IMR-90 (cell line): ENCODE data around the gene GSS. TPM values are rescaled to one million over a fixed set of nuclear protein-coding genes. Genes with fewer than 3 reads are reported as not detected.

Source experiments
- ATAC-seq: fragments of 200-7000 bp; cut with Tn5 transposase; 2 replicates; pipeline ENCODE4 v1.9.1; 2020; ENCODE audit warnings: low read depth, mild to moderate bottlenecking, moderate library complexity
- BruUV-seq: library from RNA; stranded (reverse); fragments of 400-500 nt; replicated peaks from 2 replicates; lab custom pipeline; 2021; lab: Mats Ljungman, UMichigan
- CTCF ChIA-PET: fragments of 300-600 bp; formaldehyde crosslinking; extraction: SDS; loops from one replicate; lab custom pipeline; 2021; ENCODE audit warnings: antibody characterized with exemption; lab: Yijun Ruan, JAX
- POLR2A ChIA-PET: fragments of 300-600 bp; sonication (Branson Sonifier 250); formaldehyde crosslinking; loops from one replicate; lab custom pipeline; 2022; ENCODE audit warnings: antibody characterized with exemption; ENCODE audit not compliant: unreplicated experiment; lab: Charles Lee
- DNase-seq: peaks from one replicate; pipeline ENCODE4 v3.0.0; 2013
- H2AFZ ChIP-seq: replicated peaks from 2 replicates; pipeline ENCODE3; 2013; ENCODE audit warnings: low read length, mild to moderate bottlenecking; ENCODE audit not compliant: poor library complexity
- H2AK5ac ChIP-seq: 2 replicates; pipeline ENCODE4 v1.6.1; 2013; ENCODE audit warnings: low read depth, low read length, inconsistent platforms
- H2AK9ac ChIP-seq: replicated peaks from 2 replicates; pipeline ENCODE3; 2013; ENCODE audit warnings: mild to moderate bottlenecking, low read depth, low read length, moderate library complexity; ENCODE audit not compliant: poor library complexity
- H2BK120ac ChIP-seq: 2 replicates; pipeline ENCODE4 v1.6.1; 2013; ENCODE audit warnings: low read depth, low read length, inconsistent platforms
- H2BK15ac ChIP-seq: 3 replicates; pipeline ENCODE4 v1.6.1; 2013; ENCODE audit warnings: low read depth, low read length, inconsistent platforms
- H2BK20ac ChIP-seq: 2 replicates; pipeline ENCODE4 v1.6.1; 2013; ENCODE audit warnings: low read depth, mild to moderate bottlenecking, inconsistent platforms, low read length, moderate library complexity
- H2BK5ac ChIP-seq: 2 replicates; pipeline ENCODE4 v1.6.1; 2013; ENCODE audit warnings: mild to moderate bottlenecking, low read depth, low read length, inconsistent platforms; ENCODE audit not compliant: poor library complexity, severe bottlenecking
- H3K14ac ChIP-seq: replicated peaks from 2 replicates; pipeline ENCODE4 v1.6.1; 2013; ENCODE audit warnings: low read depth, low read length, inconsistent platforms
- H3K18ac ChIP-seq: 2 replicates; pipeline ENCODE4 v1.6.1; 2013; ENCODE audit warnings: low read depth, low read length, control low read depth
- H3K23ac ChIP-seq: 2 replicates; pipeline ENCODE4 v1.6.1; 2013; ENCODE audit warnings: low read depth, low read length, inconsistent platforms
- H3K27ac ChIP-seq: 2 replicates; pipeline ENCODE4 v1.5.1; 2013; ENCODE audit warnings: mild to moderate bottlenecking, control low read depth, low read length; ENCODE audit not compliant: insufficient read depth
- H3K27me3 ChIP-seq: 2 replicates; pipeline ENCODE4 v1.6.1; 2013; ENCODE audit warnings: low read length; ENCODE audit not compliant: control insufficient read depth, insufficient read depth
- H3K36me3 ChIP-seq: 2 replicates; pipeline ENCODE4 v1.6.1; 2013; ENCODE audit warnings: low read length, mixed read lengths; ENCODE audit not compliant: control insufficient read depth, insufficient read depth
- H3K4ac ChIP-seq: 2 replicates; pipeline ENCODE4 v1.6.1; 2013; ENCODE audit warnings: low read depth, low read length, inconsistent platforms
- H3K4me1 ChIP-seq: 2 replicates; pipeline ENCODE4 v1.6.1; 2013; ENCODE audit warnings: low read length, mixed read lengths; ENCODE audit not compliant: control insufficient read depth, insufficient read depth
- H3K4me2 ChIP-seq: 2 replicates; pipeline ENCODE4 v1.6.1; 2013; ENCODE audit warnings: low read depth, mild to moderate bottlenecking, control low read depth, low read length, moderate library complexity
- H3K4me3 ChIP-seq: 2 replicates; pipeline ENCODE4 v1.5.1; 2013; ENCODE audit warnings: low read depth, mild to moderate bottlenecking, control low read depth, low read length, moderate library complexity; ENCODE audit not compliant: insufficient read depth
- H3K56ac ChIP-seq: 2 replicates; pipeline ENCODE4 v1.6.1; 2013; ENCODE audit warnings: low read length, inconsistent platforms; ENCODE audit not compliant: insufficient read depth; ENCODE audit errors: extremely low read depth
- H3K79me1 ChIP-seq, 2 experiments: 2 replicates each; pipeline ENCODE4 v1.6.1; 2013; ENCODE audit warnings: low read length in 2 of 2, inconsistent platforms in 1 of 2, low read depth in 1 of 2
- H3K9ac ChIP-seq: 2 replicates; pipeline ENCODE4 v1.6.1; 2013; ENCODE audit warnings: low read depth, low read length, control low read depth
- H3K9me1 ChIP-seq: 2 replicates; pipeline ENCODE4 v1.6.1; 2013; ENCODE audit warnings: low read length, inconsistent platforms; ENCODE audit not compliant: insufficient read depth
- H3K9me3 ChIP-seq: 2 replicates; pipeline ENCODE4 v1.6.1; 2013; ENCODE audit warnings: low read length; ENCODE audit not compliant: control insufficient read depth, insufficient read depth
- H4K20me1 ChIP-seq: 2 replicates; pipeline ENCODE4 v1.6.1; 2013; ENCODE audit warnings: low read length, inconsistent platforms; ENCODE audit not compliant: insufficient read depth
- H4K5ac ChIP-seq: 2 replicates; pipeline ENCODE4 v1.6.1; 2013; ENCODE audit warnings: mild to moderate bottlenecking, low read depth, low read length, control low read depth
- H4K8ac ChIP-seq, 2 experiments: 2 replicates each; pipeline ENCODE4 v1.6.1; 2013; ENCODE audit warnings: low read depth in 2 of 2, low read length in 2 of 2, control low read depth in 1 of 2, inconsistent platforms in 1 of 2
- H4K91ac ChIP-seq: 2 replicates; pipeline ENCODE4 v1.6.1; 2013; ENCODE audit warnings: low read depth, low read length, inconsistent platforms; ENCODE audit not compliant: insufficient read depth
- BHLHE40 ChIP-seq: fragments of 150-350 bp; IDR thresholded peaks from 2 replicates; pipeline ENCODE4 v1.6.1; 2016; ENCODE audit warnings: mild to moderate bottlenecking, low read depth, low read length
- CHD1 ChIP-seq: IDR thresholded peaks from 2 replicates; pipeline ENCODE4 v1.6.1; 2012; ENCODE audit warnings: low read depth, low read length, improper control_type of control experiment
- ELK1 ChIP-seq: fragments of 150-350 bp; IDR thresholded peaks from 2 replicates; pipeline ENCODE4 v1.6.1; 2016; ENCODE audit warnings: low read depth, mild to moderate bottlenecking, low read length, moderate library complexity, borderline replicate concordance
- FOS ChIP-seq: fragments of 150-350 bp; IDR thresholded peaks from 2 replicates; pipeline ENCODE4 v1.6.1; 2016; ENCODE audit warnings: low read depth, low read length
- MAFK ChIP-seq: IDR thresholded peaks from 2 replicates; pipeline ENCODE4 v1.6.1; 2012; ENCODE audit warnings: low read depth, low read length, improper control_type of control experiment
- MAZ ChIP-seq: IDR thresholded peaks from 2 replicates; pipeline ENCODE4 v1.6.1; 2012; ENCODE audit warnings: low read depth, mild to moderate bottlenecking, low read length, improper control_type of control experiment, moderate library complexity, borderline replicate concordance
- NFE2L2 ChIP-seq: fragments of 150-350 bp; IDR thresholded peaks from 2 replicates; pipeline ENCODE4 v1.6.1; 2016; ENCODE audit warnings: low read depth, mild to moderate bottlenecking, low read length
- POLR2A ChIP-seq: IDR thresholded peaks from 2 replicates; pipeline ENCODE4 v1.6.1; 2012; ENCODE audit warnings: mild to moderate bottlenecking, low read depth, low read length
- RAD21 ChIP-seq: IDR thresholded peaks from 2 replicates; pipeline ENCODE4 v1.6.1; 2012; ENCODE audit warnings: low read length, improper control_type of control experiment
- RCOR1 ChIP-seq: IDR thresholded peaks from 2 replicates; pipeline ENCODE4 v1.6.1; 2012; ENCODE audit warnings: mild to moderate bottlenecking, low read length, improper control_type of control experiment; ENCODE audit not compliant: insufficient replicate concordance
- RFX5 ChIP-seq: IDR thresholded peaks from 2 replicates; pipeline ENCODE4 v1.8.0; 2012; ENCODE audit warnings: low read depth, mild to moderate bottlenecking, low read length, moderate library complexity
- SMC3 ChIP-seq: fragments of 150-350 bp; IDR thresholded peaks from 2 replicates; pipeline ENCODE4 v1.6.1; 2016; ENCODE audit warnings: low read depth, mild to moderate bottlenecking, antibody characterized with exemption, low read length, moderate library complexity
- USF2 ChIP-seq: fragments of 150-350 bp; IDR thresholded peaks from 2 replicates; pipeline ENCODE4 v1.6.1; 2017; ENCODE audit warnings: mild to moderate bottlenecking, antibody characterized with exemption, low read length, low read depth
- whole genome bisulfite sequencing, 2 experiments: methylation state at CpG; one replicate each; pipeline versions ENCODE4 v1.1.5 to v1.1.7; 2013; ENCODE audit warnings: missing lambda C conversion rate in 2 of 2; ENCODE audit not compliant: insufficient read length in 1 of 2; ENCODE audit errors: extremely low coverage in 2 of 2; 5-methylcytosine and 5-hydroxymethylcytosine counted together
- dilution Hi-C: fragments of 300-500 bp; cut with HindIII; formaldehyde crosslinking; loops from one replicate; pipeline ENCODE4 v1.14.3; 2018; ENCODE audit warnings: low sequenced_read_pairs; ENCODE audit not compliant: unreplicated experiment
- in situ Hi-C: fragments of 300-500 bp; cut with MboI; formaldehyde crosslinking; loops from 3 replicates; pipeline ENCODE4 v1.14.3; 2019; ENCODE audit warnings: low sequenced_read_pairs, inconsistent platforms, mixed read lengths
- intact Hi-C: fragments of 100-400 bp; cut with micrococcal nuclease; formaldehyde crosslinking; loops from 2 replicates; pipeline ENCODE4 v1.10.0; 2022
- polyA plus RNA-seq, 3 experiments: library from polyadenylated mRNA; depleted of rRNA; stranded (reverse); fragments of >200 nt; gene quantifications; 2 replicates each; pipeline ENCODE4 v1.2.3, GENCODE V29; 2012; ENCODE audit warnings: low replicate concordance in 1 of 3
- total RNA-seq: library from RNA; depleted of rRNA; stranded (reverse); fragments of >200 nt; gene quantifications from 2 replicates; pipeline ENCODE4 v1.2.3, GENCODE V29; 2012

The GSS gene
- total and polyA plus RNA-seq, 2 of the 4 experiments (the other 2 are of a cell fraction): 73.7 to 90.0 TPM

- no peak overlapping the region for H2BK5ac ChIP-seq
- no peak overlapping the region for H4K91ac ChIP-seq
- H2BK120ac ChIP-seq: no peak overlapping the region
- peak overlapping the region; percentile 44 for H2AFZ ChIP-seq
- intact Hi-C loops: no loop called here
- ChIA-PET POLR2A (no interaction called here), CTCF (no interaction called here)
- peak overlapping the region; percentile 68; the same call in 1 of the 2 replicates for H2AK5ac ChIP-seq
- no peak overlapping the region for H3K56ac ChIP-seq
- no peak overlapping the region for H3K4ac ChIP-seq
- H2BK20ac ChIP-seq: no peak overlapping the region
- ATAC-seq (no peak), DNase-seq (no peak)
- H3K23ac ChIP-seq: no peak overlapping the region; the same call in 1 of the 2 replicates
- no peak overlapping the region for H3K4me3 ChIP-seq
- peaks cover 27% of the 10 kb centered on the region for H3K27me3 ChIP-seq
- H3K4me1 ChIP-seq: no peaks in the 10 kb centered on the region
- BruUV-seq: no TSS peak
- no peaks in the 10 kb centered on the region for H3K9me3 ChIP-seq
- H3K36me3 ChIP-seq: no peaks in the 10 kb centered on the region
- in situ Hi-C loops: no loop called here
- H4K8ac ChIP-seq: no peak overlapping the region
- H3K18ac ChIP-seq: no peak overlapping the region
- no peak overlapping the region for H2BK15ac ChIP-seq
- no peak overlapping the region for H2AK9ac ChIP-seq
- H3K9me1 ChIP-seq: 0 out of 2 replicates have a peak, but pooled peaks cover 8% of the 10 kb centered on the region
- H3K4me2 ChIP-seq: no peak overlapping the region
- dilution Hi-C loops: no loop called here
- WGBS, 2 experiments: 95% methylated on average over 3 of the region's 7 CpGs; no CpG with 5 or more reads in 1 of the 2 experiments
- no peak overlapping the region for H3K9ac ChIP-seq
- no peak for TF ChIP-seq RCOR1
- TF ChIP-seq BHLHE40: no peak
- TF ChIP-seq NFE2L2: no peak
- TF ChIP-seq FOS: no peak
- no peak for TF ChIP-seq ELK1
- TF ChIP-seq RAD21: no peak
- TF ChIP-seq USF2: no peak
- no peak for TF ChIP-seq MAFK
- no peak for TF ChIP-seq MAZ
- TF ChIP-seq SMC3: no peak
- TF ChIP-seq CHD1: no peak
- TF ChIP-seq POLR2A: no peak
- no peak for TF ChIP-seq RFX5
- H4K20me1 ChIP-seq: no peaks in the 10 kb centered on the region
- H3K14ac ChIP-seq: no peak overlapping the region
- no peak overlapping the region for H4K5ac ChIP-seq
- no peak overlapping the region for H3K27ac ChIP-seq
- H3K79me1 ChIP-seq: no peaks in the 10 kb centered on the region
Measured at GRCh38 chr20:34970193-34970840, 14.7 kb upstream of the GSS start.
